Measurements from ENCODE around the gene TEAD4.

The TEAD4 gene

GRCh38 chr12:2999265-2999841, 40.2 kb downstream of the TEAD4 start:
- H3K27ac ChIP-seq: 0 out of 22 replicates have a peak overlapping the region, but pooled peaks of 1 of the 11 experiments have one; percentile 6
- no peak overlapping the region for H3K4me3 ChIP-seq
- H3K9me3 ChIP-seq (replicated peaks in 1 of 11): no peaks in the 10 kb centered on the region
- no peak for TF ChIP-seq Cebpa-rat (IDR thresholded peaks at IDR 0.05)
- peaks cover 12 to 77% (median 47%) of the 10 kb centered on the region in 11 experiments; a peak in 21 of 22 replicates for H3K36me3 ChIP-seq
- peaks cover 0 to 86% (median 47%) of the 10 kb centered on the region in 11 experiments; a peak in 17 of 22 replicates for H4K20me1 ChIP-seq
- H3K27me3 ChIP-seq: no peaks in the 10 kb centered on the region
- H3K4me2 ChIP-seq: no peak overlapping the region; a peak in 2 of 22 replicates
- H3K4me1 ChIP-seq: peaks cover 22 to 51% (median 37%) of the 10 kb centered on the region in 10 experiments
- H3K9ac ChIP-seq: no peak overlapping the region

- no peaks in the 10 kb centered on the region for H3K27me3 ChIP-seq
- H3K36me3 ChIP-seq: peaks cover 0 to 77% (median 41%) of the 10 kb centered on the region in 11 experiments; a peak in 20 of 22 replicates
- H3K4me2 ChIP-seq: no peak overlapping the region
- no peak for TF ChIP-seq Cebpa-rat (IDR thresholded peaks at IDR 0.05)
- peaks cover 26 to 65% (median 47%) of the 10 kb centered on the region in 10 experiments for H3K4me1 ChIP-seq
- H4K20me1 ChIP-seq: peaks cover 0 to 75% (median 40%) of the 10 kb centered on the region in 11 experiments; a peak in 17 of 22 replicates
- no peaks in the 10 kb centered on the region for H3K9me3 ChIP-seq (replicated peaks in 1 of 11)
- no peak overlapping the region for H3K9ac ChIP-seq
- no peak overlapping the region for H3K4me3 ChIP-seq
- H3K27ac ChIP-seq: no peak overlapping the region
These were observed 41.5 kb downstream of the TEAD4 start for GRCh38 chr12:3000548-3001275.

DNA sequence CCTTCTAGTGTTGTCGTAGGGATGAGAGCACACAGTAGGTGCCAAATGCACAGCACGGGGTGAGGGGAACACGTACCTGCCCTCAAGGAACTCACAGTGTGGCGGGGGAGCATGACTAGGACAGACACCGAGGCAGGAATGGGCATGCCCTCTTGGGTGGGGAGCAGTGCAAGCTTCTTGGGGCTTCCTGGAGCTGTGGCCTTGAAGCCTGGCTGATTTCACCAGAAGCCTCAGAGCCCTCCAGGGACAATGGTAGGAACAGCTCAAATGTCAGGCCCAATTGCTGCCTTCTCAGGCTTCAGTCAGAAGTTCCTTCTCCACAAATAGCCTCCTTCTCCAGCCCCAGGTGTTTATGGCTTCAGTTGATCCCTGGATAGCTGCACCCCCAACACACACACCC, 43.4 kb downstream of the TEAD4 start:
- Histone ChIP-seq H3K9me3 (replicated peaks in 1 of 11) (no peaks in the 10 kb centered on the region), H3K4me2 (peak overlapping the region; percentile 34 to 95 (median 88)), H3K9ac (peak overlapping the region in 7 of 11 experiments; percentile 21 to 58 (median 53); a peak in 12 of 22 replicates), H3K4me1 (peaks cover 26 to 66% (median 47%) of the 10 kb centered on the region in 10 experiments), H3K27ac (peak overlapping the region in 8 of 11 experiments; percentile 3 to 75 (median 62); a peak in 15 of 22 replicates), H4K20me1 (peaks cover 0 to 63% (median 38%) of the 10 kb centered on the region in 11 experiments; a peak in 17 of 22 replicates), H3K27me3 (no peaks in the 10 kb centered on the region), H3K4me3 (peak overlapping the region in 1 of 10 experiments; percentile 42; a peak in 3 of 20 replicates), H3K36me3 (peaks cover 0 to 76% (median 31%) of the 10 kb centered on the region in 11 experiments; a peak in 17 of 22 replicates)
- peak in 2 of 11 experiments; percentile 12 to 13; a peak in 1 of 22 replicates for TF ChIP-seq Cebpa-rat (IDR thresholded peaks at IDR 0.05)

DNA sequence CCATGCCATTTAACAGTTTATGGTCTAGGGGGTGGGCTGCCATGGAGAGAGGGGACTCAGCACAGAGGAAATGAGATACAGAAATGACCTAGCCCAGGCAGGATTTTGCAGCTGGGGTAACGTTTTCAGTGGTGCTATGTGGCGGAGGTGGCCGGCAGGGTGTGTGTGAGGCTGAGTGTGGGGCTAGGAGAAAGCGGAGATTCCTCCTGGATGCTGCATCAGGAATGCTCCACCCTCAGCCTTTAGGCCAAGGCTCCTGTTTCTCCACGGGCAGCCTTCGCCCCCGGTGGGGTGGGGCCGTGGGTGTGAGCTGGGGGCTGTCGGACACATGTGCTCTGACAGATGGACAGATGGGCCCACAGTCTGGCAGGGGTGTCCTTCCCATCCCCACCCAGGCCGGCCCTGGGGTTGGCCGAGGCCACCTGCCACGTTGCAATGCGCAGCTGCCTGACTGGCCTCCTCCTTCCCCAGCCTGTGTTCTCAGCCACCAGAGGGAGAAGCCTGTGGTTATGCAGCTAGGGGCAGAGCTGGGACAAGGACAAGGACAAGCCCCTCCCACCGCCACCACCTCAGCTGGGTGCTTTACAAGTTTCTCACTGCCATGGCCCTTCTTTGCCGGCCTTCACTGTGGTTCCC, 44.3 kb downstream of the TEAD4 start:
- Histone ChIP-seq H3K9me3 (replicated peaks in 1 of 11) (no peaks in the 10 kb centered on the region), H3K9ac (peak overlapping the region in 9 of 11 experiments; percentile 32 to 58 (median 53); a peak in 16 of 22 replicates), H3K4me2 (peak overlapping the region; percentile 27 to 95 (median 88)), H3K27ac (peak overlapping the region in 8 of 11 experiments; percentile 3 to 75 (median 62); a peak in 15 of 22 replicates), H4K20me1 (peaks cover 0 to 61% (median 34%) of the 10 kb centered on the region in 11 experiments; a peak in 17 of 22 replicates), H3K4me3 (peak overlapping the region in 1 of 10 experiments; percentile 42; a peak in 3 of 20 replicates), H3K4me1 (peaks cover 26 to 71% (median 46%) of the 10 kb centered on the region in 10 experiments), H3K36me3 (peaks cover 3 to 73% (median 28%) of the 10 kb centered on the region in 11 experiments; a peak in 18 of 22 replicates), H3K27me3 (no peaks in the 10 kb centered on the region)
- no peak for TF ChIP-seq Cebpa-rat (IDR thresholded peaks at IDR 0.05)

- Histone ChIP-seq H3K9me3 (replicated peaks in 1 of 11) (no peaks in the 10 kb centered on the region), H3K9ac (peak overlapping the region in 4 of 11 experiments; percentile 26 to 58 (median 54); a peak in 3 of 22 replicates), H3K36me3 (peaks cover 3 to 71% (median 25%) of the 10 kb centered on the region in 11 experiments; a peak in 17 of 22 replicates), H3K27ac (peak overlapping the region in 7 of 11 experiments; percentile 5 to 69 (median 50); a peak in 7 of 22 replicates), H4K20me1 (peaks cover 0 to 55% (median 24%) of the 10 kb centered on the region in 11 experiments; a peak in 16 of 22 replicates), H3K4me2 (peak overlapping the region; percentile 7 to 95 (median 88); a peak in 17 of 22 replicates), H3K4me1 (peaks cover 26 to 57% (median 40%) of the 10 kb centered on the region in 10 experiments), H3K4me3 (no peak overlapping the region), H3K27me3 (no peaks in the 10 kb centered on the region)
- TF ChIP-seq Cebpa-rat (IDR thresholded peaks at IDR 0.05): no peak
These were observed 45.7 kb downstream of the TEAD4 start for GRCh38 chr12:3004655-3005565.

GRCh38 chr12:3005736-3006135, 46.5 kb downstream of the TEAD4 start:
- peak overlapping the region in 2 of 11 experiments; percentile 94 to 95; a peak in 2 of 22 replicates for H3K4me2 ChIP-seq
- H3K27ac ChIP-seq: no peak overlapping the region
- no peak for TF ChIP-seq Cebpa-rat (IDR thresholded peaks at IDR 0.05)
- peaks cover 3 to 71% (median 30%) of the 10 kb centered on the region in 11 experiments; a peak in 18 of 22 replicates for H3K36me3 ChIP-seq
- no peak overlapping the region for H3K4me3 ChIP-seq
- peaks cover 0 to 57% (median 24%) of the 10 kb centered on the region in 11 experiments; a peak in 16 of 22 replicates for H4K20me1 ChIP-seq
- H3K4me1 ChIP-seq: peaks cover 26 to 52% (median 40%) of the 10 kb centered on the region in 10 experiments
- H3K9ac ChIP-seq: no peak overlapping the region
- no peaks in the 10 kb centered on the region for H3K27me3 ChIP-seq
- H3K9me3 ChIP-seq (replicated peaks in 1 of 11): no peaks in the 10 kb centered on the region

DNA sequence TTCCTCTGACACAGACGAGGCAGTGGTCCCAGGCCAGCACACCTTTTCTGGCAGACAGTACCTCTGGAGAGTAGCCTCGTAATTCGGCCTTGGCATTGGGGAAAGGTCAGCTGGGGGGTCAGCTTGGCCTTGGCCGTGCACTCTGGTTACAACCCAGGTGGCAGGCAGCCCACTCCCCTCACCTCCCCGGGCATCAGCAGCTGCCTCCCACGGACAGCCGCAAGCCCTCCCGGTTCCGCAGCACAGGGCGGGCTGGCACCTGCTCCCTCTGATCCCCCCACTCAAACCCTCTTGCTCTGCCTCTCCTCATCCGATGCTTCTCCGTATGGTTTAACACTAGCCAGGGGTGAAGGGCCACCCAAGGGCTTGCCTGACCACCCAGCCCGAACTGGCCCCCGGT, 50.6 kb downstream of the TEAD4 start:
- H3K4me2 ChIP-seq: no peak overlapping the region
- H3K36me3 ChIP-seq: peaks cover 11 to 85% (median 56%) of the 10 kb centered on the region in 11 experiments; a peak in 20 of 22 replicates
- H3K4me3 ChIP-seq: no peak overlapping the region
- H3K4me1 ChIP-seq: peaks cover 6 to 24% (median 11%) of the 10 kb centered on the region in 10 experiments
- no peaks in the 10 kb centered on the region for H3K9me3 ChIP-seq (replicated peaks in 1 of 11)
- no peaks in the 10 kb centered on the region for H3K27me3 ChIP-seq
- TF ChIP-seq Cebpa-rat (IDR thresholded peaks at IDR 0.05): no peak
- peaks cover 0 to 32% (median 5%) of the 10 kb centered on the region in 11 experiments; a peak in 9 of 22 replicates for H4K20me1 ChIP-seq
- no peak overlapping the region for H3K9ac ChIP-seq
- H3K27ac ChIP-seq: no peak overlapping the region

Data from BLaER1 treated with 17β-estradiol and CSF1 and Interleukin-3, amounts not matched to agents 10 nM and 100 nM (cell line).